ENCODE measurements around the gene DLG2. TPM values are rescaled to one million over a fixed set of nuclear protein-coding genes. Genes with fewer than 3 reads are reported as not detected.

Gene DLG2
- polyA plus RNA-seq, 1 donor: 8.1 TPM

DNA sequence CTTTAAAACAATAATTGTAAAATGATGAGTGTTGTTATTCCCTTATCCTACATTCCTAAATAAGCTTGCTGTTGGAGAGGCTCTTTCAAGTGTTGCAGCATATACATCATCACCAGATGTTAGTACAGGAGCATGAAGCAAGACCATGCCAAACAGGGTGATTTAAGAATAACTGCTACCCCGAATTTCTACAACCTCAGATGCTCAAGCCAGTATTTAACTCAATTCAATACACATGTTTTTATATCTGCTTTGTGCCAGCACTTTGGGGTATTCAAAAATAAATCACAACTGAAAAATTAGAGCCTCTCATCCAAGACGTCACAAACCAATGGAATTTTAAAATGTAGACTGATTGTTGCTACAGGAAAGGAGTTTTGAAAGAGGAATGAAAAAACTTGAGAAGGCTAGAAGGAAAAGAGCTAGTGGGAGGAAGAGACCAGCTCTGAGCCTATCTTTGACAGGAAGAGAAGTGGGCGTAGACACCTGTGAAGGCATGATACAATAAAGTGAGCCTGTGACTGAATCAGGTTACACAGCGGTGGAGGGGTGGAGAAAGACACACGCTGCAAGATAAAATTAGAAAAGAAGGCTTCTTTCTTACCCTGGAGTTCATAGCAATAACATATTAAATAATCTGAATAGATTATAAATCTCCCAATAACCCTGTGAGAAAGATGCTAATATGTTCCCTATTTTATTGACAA is 95.8 kb downstream of the DLG2 start:
- H3K4me1 ChIP-seq (ENCODE audit: control insufficient read depth, insufficient read depth, low read length): no peaks in the 10 kb centered on the region
- H3K27ac ChIP-seq (ENCODE audit: low read length): no peak overlapping the region
- peaks cover 4% of the 10 kb centered on the region for H3K9me3 ChIP-seq (ENCODE audit: control insufficient read depth, low read depth, low read length)
- no peaks in the 10 kb centered on the region for H3K36me3 ChIP-seq (ENCODE audit: control insufficient read depth, insufficient read depth, low read length)
- WGBS (ENCODE audit: insufficient coverage, low lambda C conversion rate): 51% methylated on average over 3 of the region's 5 CpGs
- H3K27me3 ChIP-seq (ENCODE audit: control insufficient read depth, insufficient read depth, low read length): no peaks in the 10 kb centered on the region
- DNase-seq: no peak
- no peak overlapping the region for H3K4me3 ChIP-seq (ENCODE audit: low read length)

DNA sequence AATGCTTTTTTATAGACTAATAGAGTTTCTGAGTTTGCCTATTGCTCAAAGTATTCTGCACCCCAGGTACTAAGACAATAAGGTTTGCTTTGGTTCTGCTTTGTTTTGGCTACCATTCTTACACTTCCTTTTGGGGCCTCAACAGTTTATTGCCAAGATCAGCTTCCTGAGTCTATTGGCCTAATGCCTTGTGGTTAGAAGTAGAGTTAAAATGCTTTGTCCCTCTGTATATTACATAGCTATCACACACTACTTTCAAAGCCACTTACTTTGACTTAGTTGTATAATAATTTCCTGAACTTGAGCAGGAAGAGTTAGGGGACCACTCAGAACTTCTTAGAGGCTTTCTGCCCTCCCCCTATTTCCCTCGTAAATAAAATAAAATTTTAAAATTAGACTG is 96.5 kb downstream of the DLG2 start:
- H3K27ac ChIP-seq (ENCODE audit: low read length): no peak overlapping the region
- H3K4me1 ChIP-seq (ENCODE audit: control insufficient read depth, insufficient read depth, low read length): no peaks in the 10 kb centered on the region
- no peak for DNase-seq
- no peaks in the 10 kb centered on the region for H3K36me3 ChIP-seq (ENCODE audit: control insufficient read depth, insufficient read depth, low read length)
- no peak overlapping the region for H3K4me3 ChIP-seq (ENCODE audit: low read length)
- no peaks in the 10 kb centered on the region for H3K27me3 ChIP-seq (ENCODE audit: control insufficient read depth, insufficient read depth, low read length)
- no CpG with 5 or more reads among the region's 1 CpG for WGBS (ENCODE audit: insufficient coverage, low lambda C conversion rate)
- peaks cover 3% of the 10 kb centered on the region for H3K9me3 ChIP-seq (ENCODE audit: control insufficient read depth, low read depth, low read length)

DNA sequence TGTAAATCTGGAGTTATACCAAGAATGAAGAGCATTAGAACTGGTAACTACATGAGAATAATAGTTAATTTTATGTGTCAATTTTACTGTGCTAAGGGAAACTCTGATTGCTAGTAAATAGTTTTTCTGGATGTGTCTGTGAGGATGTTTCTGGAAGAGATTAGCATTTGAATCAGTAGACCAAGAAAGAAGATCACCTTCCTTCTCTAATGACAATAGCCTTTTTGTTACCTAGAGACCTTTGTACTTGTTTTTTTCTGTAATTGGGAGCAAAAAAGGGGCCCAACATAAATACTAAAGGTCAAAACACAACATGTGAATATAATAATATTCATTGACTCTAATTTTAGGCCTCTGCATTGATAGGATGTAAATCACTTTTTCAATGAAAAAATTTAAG is 100.6 kb downstream of the DLG2 start:
- no peak overlapping the region for H3K27ac ChIP-seq (ENCODE audit: low read length)
- no peak for DNase-seq
- H3K36me3 ChIP-seq (ENCODE audit: control insufficient read depth, insufficient read depth, low read length): no peaks in the 10 kb centered on the region
- H3K27me3 ChIP-seq (ENCODE audit: control insufficient read depth, insufficient read depth, low read length): no peaks in the 10 kb centered on the region
- H3K4me3 ChIP-seq (ENCODE audit: low read length): no peak overlapping the region
- H3K4me1 ChIP-seq (ENCODE audit: control insufficient read depth, insufficient read depth, low read length): no peaks in the 10 kb centered on the region
- H3K9me3 ChIP-seq (ENCODE audit: control insufficient read depth, low read depth, low read length): peaks cover 3% of the 10 kb centered on the region

DNA sequence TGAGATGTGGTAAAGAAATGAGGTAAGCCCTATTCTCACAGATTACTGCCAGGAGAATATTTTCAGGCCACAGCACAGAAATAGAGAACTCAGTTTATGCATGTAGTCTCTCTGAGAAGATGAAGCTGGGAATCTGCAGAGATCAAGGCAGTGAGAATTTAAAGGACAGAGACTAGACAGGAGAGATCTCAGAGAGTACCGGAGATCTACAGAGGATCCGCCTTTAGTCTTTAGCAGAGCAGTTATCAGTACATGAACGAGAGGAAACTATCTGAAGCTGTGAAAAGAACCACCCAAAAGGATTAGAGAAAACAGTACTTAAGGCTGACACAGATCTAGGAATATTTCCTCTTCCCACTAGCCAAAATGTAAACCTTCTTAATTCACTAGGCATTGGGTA is 101.5 kb downstream of the DLG2 start:
- Histone ChIP-seq H3K9me3 (ENCODE audit: control insufficient read depth, low read depth, low read length) (peaks cover 3% of the 10 kb centered on the region), H3K4me3 (ENCODE audit: low read length) (no peak overlapping the region), H3K27ac (ENCODE audit: low read length) (no peak overlapping the region), H3K4me1 (ENCODE audit: control insufficient read depth, insufficient read depth, low read length) (no peaks in the 10 kb centered on the region), H3K27me3 (ENCODE audit: control insufficient read depth, insufficient read depth, low read length) (no peaks in the 10 kb centered on the region), H3K36me3 (ENCODE audit: control insufficient read depth, insufficient read depth, low read length) (no peaks in the 10 kb centered on the region)
- no peak for DNase-seq
- whole genome bisulfite sequencing (ENCODE audit: insufficient coverage, low lambda C conversion rate): no CpG with 5 or more reads among the region's 3 CpGs

DNA sequence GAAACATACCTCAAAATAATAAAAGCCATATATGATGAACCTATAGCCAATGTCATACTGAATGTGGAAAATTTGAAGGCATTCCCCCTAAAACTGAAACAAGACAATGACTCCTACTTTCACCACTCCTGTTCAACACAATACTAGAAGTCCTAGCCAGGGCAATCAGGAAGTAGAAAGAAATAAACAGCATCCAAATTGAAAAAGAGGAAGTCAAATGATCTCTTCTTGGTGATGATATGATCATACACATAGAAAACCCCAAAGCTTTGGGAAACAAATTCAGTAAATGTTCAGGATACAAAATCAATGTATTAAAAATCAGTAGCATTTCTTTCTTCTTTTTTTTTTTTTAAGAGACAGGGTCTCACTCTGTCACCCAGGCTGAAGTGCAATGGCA is 109.9 kb downstream of the DLG2 start:
- Histone ChIP-seq H3K4me1 (ENCODE audit: control insufficient read depth, insufficient read depth, low read length) (no peaks in the 10 kb centered on the region), H3K27me3 (ENCODE audit: control insufficient read depth, insufficient read depth, low read length) (no peaks in the 10 kb centered on the region), H3K27ac (ENCODE audit: low read length) (no peak overlapping the region), H3K4me3 (ENCODE audit: low read length) (no peak overlapping the region), H3K36me3 (ENCODE audit: control insufficient read depth, insufficient read depth, low read length) (no peaks in the 10 kb centered on the region), H3K9me3 (ENCODE audit: control insufficient read depth, low read depth, low read length) (peaks cover 8% of the 10 kb centered on the region)
- DNase-seq: no peak

DNA sequence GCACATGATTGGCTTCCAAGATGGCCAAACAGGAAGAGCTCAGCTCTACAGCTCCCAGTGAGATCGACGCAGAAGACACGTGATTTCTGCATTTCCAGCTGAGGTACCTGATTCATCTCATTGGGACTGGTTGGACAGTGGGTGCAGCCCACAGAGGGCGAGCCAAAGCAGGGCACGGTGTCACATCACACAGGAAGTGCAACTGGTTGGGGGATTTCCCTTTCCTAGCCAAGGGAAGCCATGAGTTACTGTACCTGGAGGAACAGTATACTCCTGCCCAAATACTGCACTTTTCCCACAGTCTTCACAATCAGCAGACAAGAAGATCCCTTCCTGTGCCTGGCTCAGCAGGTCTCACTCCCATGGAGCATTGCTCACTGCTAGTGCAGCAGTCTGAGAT is 131.2 kb downstream of the DLG2 start:
- no CpG with 5 or more reads among the region's 5 CpGs for WGBS (ENCODE audit: insufficient coverage, low lambda C conversion rate)
- DNase-seq: no peak
- Histone ChIP-seq H3K9me3 (ENCODE audit: control insufficient read depth, low read depth, low read length) (no peaks in the 10 kb centered on the region), H3K36me3 (ENCODE audit: control insufficient read depth, insufficient read depth, low read length) (no peaks in the 10 kb centered on the region), H3K27me3 (ENCODE audit: control insufficient read depth, insufficient read depth, low read length) (no peaks in the 10 kb centered on the region), H3K4me1 (ENCODE audit: control insufficient read depth, insufficient read depth, low read length) (no peaks in the 10 kb centered on the region), H3K27ac (ENCODE audit: low read length) (no peak overlapping the region), H3K4me3 (ENCODE audit: low read length) (no peak overlapping the region)

DNA sequence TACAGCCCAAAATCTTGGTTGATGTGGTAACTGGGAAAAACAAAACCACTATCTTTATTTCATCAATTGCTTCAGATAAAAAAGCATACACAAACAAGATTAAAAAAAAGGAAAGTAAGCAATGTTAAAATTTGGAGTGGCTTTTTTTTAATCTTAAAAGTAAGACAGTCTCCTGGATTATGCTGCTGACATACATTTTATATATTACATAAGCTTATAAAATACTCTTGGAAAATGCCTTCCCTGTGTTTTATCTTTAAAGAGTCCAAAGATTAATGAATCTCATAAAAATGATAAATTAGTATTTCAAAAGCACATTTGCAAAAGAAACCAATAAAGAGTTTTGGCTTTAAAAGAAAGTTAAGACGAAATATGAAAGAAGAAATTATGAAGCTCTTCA is 132.7 kb downstream of the DLG2 start:
- no peak overlapping the region for H3K27ac ChIP-seq (ENCODE audit: low read length)
- DNase-seq: no peak
- no peaks in the 10 kb centered on the region for H3K27me3 ChIP-seq (ENCODE audit: control insufficient read depth, insufficient read depth, low read length)
- 0% methylated on average over 1 of the region's 1 CpG for WGBS (ENCODE audit: insufficient coverage, low lambda C conversion rate)
- no peaks in the 10 kb centered on the region for H3K36me3 ChIP-seq (ENCODE audit: control insufficient read depth, insufficient read depth, low read length)
- H3K9me3 ChIP-seq (ENCODE audit: control insufficient read depth, low read depth, low read length): no peaks in the 10 kb centered on the region
- no peaks in the 10 kb centered on the region for H3K4me1 ChIP-seq (ENCODE audit: control insufficient read depth, insufficient read depth, low read length)
- H3K4me3 ChIP-seq (ENCODE audit: low read length): no peak overlapping the region

DNA sequence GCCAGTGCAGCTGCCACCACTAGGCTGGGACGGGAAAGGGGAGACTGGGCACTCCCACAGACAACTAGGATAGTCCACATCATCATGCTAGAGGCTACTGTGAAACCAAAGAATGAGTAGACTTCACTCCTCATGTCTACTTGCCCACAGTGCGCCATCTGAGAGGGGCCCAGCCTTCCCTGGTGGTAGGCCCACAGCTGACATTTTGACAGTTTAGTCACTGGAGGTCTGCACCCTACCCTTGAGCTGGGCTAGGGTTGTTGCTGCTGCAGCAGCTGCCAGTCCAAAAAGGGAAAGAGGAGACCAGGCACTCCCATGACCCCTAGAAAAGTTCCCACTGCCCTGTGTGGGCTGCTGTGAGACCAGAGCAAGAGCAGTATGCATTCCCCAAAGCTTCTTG is 141.2 kb downstream of the DLG2 start:
- H3K9me3 ChIP-seq (ENCODE audit: control insufficient read depth, low read depth, low read length): peaks cover 19% of the 10 kb centered on the region
- no peak overlapping the region for H3K4me3 ChIP-seq (ENCODE audit: low read length)
- WGBS (ENCODE audit: insufficient coverage, low lambda C conversion rate): no CpG with 5 or more reads among the region's 2 CpGs
- H3K27ac ChIP-seq (ENCODE audit: low read length): no peak overlapping the region
- no peaks in the 10 kb centered on the region for H3K27me3 ChIP-seq (ENCODE audit: control insufficient read depth, insufficient read depth, low read length)
- H3K36me3 ChIP-seq (ENCODE audit: control insufficient read depth, insufficient read depth, low read length): no peaks in the 10 kb centered on the region
- DNase-seq: no peak
- H3K4me1 ChIP-seq (ENCODE audit: control insufficient read depth, insufficient read depth, low read length): no peaks in the 10 kb centered on the region

DNA sequence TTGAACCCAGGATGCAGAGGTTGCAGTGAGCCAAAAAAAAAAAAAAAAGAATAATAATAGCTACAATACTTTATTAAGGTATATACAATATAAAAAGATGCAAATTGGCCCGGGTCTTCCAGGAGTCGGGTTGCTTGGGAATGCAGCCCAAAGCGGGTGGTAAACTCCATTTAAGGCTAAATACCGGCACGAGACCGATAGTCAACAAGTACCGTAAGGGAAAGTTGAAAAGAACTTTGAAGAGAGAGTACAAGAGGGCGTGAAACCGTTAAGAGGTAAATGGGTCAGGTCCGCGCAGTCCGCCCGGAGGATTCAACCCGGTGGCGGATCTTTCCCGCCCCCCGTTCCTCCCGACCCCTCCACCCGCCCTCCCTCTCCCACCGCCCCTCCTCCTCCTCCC is 143.3 kb downstream of the DLG2 start:
- no peak for DNase-seq
- Histone ChIP-seq H3K36me3 (ENCODE audit: control insufficient read depth, insufficient read depth, low read length) (no peaks in the 10 kb centered on the region), H3K4me1 (ENCODE audit: control insufficient read depth, insufficient read depth, low read length) (no peaks in the 10 kb centered on the region), H3K4me3 (ENCODE audit: low read length) (no peak overlapping the region), H3K27ac (ENCODE audit: low read length) (no peak overlapping the region), H3K27me3 (ENCODE audit: control insufficient read depth, insufficient read depth, low read length) (no peaks in the 10 kb centered on the region), H3K9me3 (ENCODE audit: control insufficient read depth, low read depth, low read length) (peaks cover 19% of the 10 kb centered on the region)
- no CpG with 5 or more reads among the region's 20 CpGs for WGBS (ENCODE audit: insufficient coverage, low lambda C conversion rate)

DNA sequence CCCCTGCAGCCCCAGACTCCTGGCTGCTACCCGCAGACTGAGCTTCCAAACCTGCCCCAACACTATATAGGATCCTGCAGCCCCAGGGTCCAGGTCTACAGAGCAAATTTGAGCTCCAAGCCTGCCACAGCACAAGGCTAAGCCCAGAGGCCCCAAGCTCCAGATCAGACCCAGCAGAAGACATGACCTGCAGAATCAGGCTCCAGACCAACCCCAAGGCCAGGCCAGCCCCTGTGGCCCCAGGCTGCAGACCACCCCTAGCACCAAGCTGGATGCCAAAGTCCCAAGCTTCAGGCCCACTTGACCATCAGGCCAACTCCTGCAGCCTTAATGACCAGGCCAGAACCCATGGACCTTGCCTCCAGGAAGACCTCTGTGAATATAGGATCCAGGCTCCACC is 145.3 kb downstream of the DLG2 start:
- Histone ChIP-seq H3K36me3 (ENCODE audit: control insufficient read depth, insufficient read depth, low read length) (no peaks in the 10 kb centered on the region), H3K27ac (ENCODE audit: low read length) (no peak overlapping the region), H3K4me1 (ENCODE audit: control insufficient read depth, insufficient read depth, low read length) (no peaks in the 10 kb centered on the region), H3K9me3 (ENCODE audit: control insufficient read depth, low read depth, low read length) (peaks cover 19% of the 10 kb centered on the region), H3K27me3 (ENCODE audit: control insufficient read depth, insufficient read depth, low read length) (no peaks in the 10 kb centered on the region), H3K4me3 (ENCODE audit: low read length) (no peak overlapping the region)
- DNase-seq: no peak
- no CpG with 5 or more reads among the region's 1 CpG for WGBS (ENCODE audit: insufficient coverage, low lambda C conversion rate)

DNA sequence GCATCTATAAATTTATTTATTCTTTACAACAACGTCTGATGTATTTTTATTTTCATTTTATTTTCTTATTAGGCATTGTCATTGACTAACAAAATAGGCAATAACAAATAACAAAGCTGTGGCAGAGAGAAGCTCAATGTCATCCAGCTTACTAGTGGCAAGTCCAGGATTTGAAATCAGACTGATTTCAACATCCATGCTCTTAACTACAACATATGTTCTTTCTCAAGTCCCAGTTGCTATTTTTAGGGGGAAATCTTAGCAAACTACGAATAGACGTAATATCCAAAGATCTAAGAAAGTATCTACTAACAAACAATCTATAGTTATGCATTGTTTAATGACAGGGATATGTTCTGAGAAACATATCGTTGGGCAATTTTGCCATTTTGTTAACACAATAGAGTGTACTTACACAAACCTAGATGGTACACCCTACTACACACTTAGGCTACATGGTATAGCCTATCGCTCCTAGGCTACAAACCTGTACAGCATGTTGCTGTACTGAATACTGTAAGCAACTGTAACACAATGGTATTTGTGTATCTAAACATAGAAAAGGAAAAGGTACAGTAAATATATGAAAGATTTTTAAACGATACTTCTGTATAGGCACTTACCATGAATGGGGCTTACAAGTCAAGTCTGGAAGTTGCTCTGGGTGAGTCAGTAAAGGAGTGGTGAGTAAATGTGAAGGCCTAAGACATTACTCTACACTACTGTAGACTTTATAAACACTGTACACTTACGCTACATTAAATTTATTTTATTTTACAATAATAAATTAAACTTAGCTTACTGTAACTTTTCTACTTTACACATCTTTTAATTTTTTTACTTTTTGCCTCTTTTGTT is 151.3 kb downstream of the DLG2 start:
- 82% methylated on average over 3 of the region's 7 CpGs for WGBS (ENCODE audit: insufficient coverage, low lambda C conversion rate)
- Histone ChIP-seq H3K9me3 (ENCODE audit: control insufficient read depth, low read depth, low read length) (peaks cover 3% of the 10 kb centered on the region), H3K4me1 (ENCODE audit: control insufficient read depth, insufficient read depth, low read length) (no peaks in the 10 kb centered on the region), H3K4me3 (ENCODE audit: low read length) (no peak overlapping the region), H3K27me3 (ENCODE audit: control insufficient read depth, insufficient read depth, low read length) (no peaks in the 10 kb centered on the region), H3K36me3 (ENCODE audit: control insufficient read depth, insufficient read depth, low read length) (no peaks in the 10 kb centered on the region), H3K27ac (ENCODE audit: low read length) (no peak overlapping the region)
- no peak for DNase-seq
